Neural cell (in vitro differentiated cells): ENCODE results near the gene MED22.

ENCODE experiments used
- EP300 ChIP-seq: fragments of 450-650 bp; conservative IDR thresholded peaks from 2 replicates; pipeline ENCODE4 v1.6.1; 2014; ENCODE audit warnings: antibody characterized with exemption, mild to moderate bottlenecking, moderate library complexity; ENCODE audit not compliant: poor library complexity, severe bottlenecking
- POLR2AphosphoS5 ChIP-seq: IDR thresholded peaks from 2 replicates; pipeline ENCODE4 v1.6.1; 2012
- RAD21 ChIP-seq: fragments of 450-650 bp; conservative IDR thresholded peaks from 2 replicates; pipeline ENCODE4 v1.6.1; 2014; ENCODE audit warnings: antibody characterized with exemption, mild to moderate bottlenecking, moderate library complexity
- SMC3 ChIP-seq: fragments of 450-650 bp; conservative IDR thresholded peaks from 2 replicates; pipeline ENCODE4 v1.6.1; 2014; ENCODE audit warnings: antibody characterized with exemption, mild to moderate bottlenecking, moderate library complexity; ENCODE audit not compliant: poor library complexity
- TAF1 ChIP-seq: IDR thresholded peaks from 2 replicates; pipeline ENCODE4 v1.6.1; 2012; ENCODE audit warnings: low read depth
- TF ChIP-seq, protein P1 (sequence below): fragments of 450-650 bp; IDR thresholded peaks from 2 replicates; pipeline ENCODE4 v1.5.1; 2014; ENCODE audit warnings: antibody characterized with exemption, mild to moderate bottlenecking, moderate library complexity; ENCODE audit not compliant: poor library complexity, severe bottlenecking
- TF ChIP-seq, protein P2 (sequence below): IDR thresholded peaks from 2 replicates; pipeline ENCODE4 v1.6.1; 2012; ENCODE audit warnings: borderline replicate concordance

- TF ChIP-seq, protein P1, sequence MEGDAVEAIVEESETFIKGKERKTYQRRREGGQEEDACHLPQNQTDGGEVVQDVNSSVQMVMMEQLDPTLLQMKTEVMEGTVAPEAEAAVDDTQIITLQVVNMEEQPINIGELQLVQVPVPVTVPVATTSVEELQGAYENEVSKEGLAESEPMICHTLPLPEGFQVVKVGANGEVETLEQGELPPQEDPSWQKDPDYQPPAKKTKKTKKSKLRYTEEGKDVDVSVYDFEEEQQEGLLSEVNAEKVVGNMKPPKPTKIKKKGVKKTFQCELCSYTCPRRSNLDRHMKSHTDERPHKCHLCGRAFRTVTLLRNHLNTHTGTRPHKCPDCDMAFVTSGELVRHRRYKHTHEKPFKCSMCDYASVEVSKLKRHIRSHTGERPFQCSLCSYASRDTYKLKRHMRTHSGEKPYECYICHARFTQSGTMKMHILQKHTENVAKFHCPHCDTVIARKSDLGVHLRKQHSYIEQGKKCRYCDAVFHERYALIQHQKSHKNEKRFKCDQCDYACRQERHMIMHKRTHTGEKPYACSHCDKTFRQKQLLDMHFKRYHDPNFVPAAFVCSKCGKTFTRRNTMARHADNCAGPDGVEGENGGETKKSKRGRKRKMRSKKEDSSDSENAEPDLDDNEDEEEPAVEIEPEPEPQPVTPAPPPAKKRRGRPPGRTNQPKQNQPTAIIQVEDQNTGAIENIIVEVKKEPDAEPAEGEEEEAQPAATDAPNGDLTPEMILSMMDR, result no peak
- TF ChIP-seq POLR2AphosphoS5 (no peak), TAF1 (no peak), EP300 (no peak), SMC3 (no peak), RAD21 (no peak)
- TF ChIP-seq, protein P2, sequence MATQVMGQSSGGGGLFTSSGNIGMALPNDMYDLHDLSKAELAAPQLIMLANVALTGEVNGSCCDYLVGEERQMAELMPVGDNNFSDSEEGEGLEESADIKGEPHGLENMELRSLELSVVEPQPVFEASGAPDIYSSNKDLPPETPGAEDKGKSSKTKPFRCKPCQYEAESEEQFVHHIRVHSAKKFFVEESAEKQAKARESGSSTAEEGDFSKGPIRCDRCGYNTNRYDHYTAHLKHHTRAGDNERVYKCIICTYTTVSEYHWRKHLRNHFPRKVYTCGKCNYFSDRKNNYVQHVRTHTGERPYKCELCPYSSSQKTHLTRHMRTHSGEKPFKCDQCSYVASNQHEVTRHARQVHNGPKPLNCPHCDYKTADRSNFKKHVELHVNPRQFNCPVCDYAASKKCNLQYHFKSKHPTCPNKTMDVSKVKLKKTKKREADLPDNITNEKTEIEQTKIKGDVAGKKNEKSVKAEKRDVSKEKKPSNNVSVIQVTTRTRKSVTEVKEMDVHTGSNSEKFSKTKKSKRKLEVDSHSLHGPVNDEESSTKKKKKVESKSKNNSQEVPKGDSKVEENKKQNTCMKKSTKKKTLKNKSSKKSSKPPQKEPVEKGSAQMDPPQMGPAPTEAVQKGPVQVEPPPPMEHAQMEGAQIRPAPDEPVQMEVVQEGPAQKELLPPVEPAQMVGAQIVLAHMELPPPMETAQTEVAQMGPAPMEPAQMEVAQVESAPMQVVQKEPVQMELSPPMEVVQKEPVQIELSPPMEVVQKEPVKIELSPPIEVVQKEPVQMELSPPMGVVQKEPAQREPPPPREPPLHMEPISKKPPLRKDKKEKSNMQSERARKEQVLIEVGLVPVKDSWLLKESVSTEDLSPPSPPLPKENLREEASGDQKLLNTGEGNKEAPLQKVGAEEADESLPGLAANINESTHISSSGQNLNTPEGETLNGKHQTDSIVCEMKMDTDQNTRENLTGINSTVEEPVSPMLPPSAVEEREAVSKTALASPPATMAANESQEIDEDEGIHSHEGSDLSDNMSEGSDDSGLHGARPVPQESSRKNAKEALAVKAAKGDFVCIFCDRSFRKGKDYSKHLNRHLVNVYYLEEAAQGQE, result no peak
These were observed 2.3 kb downstream of the MED22 start for GRCh38 chr9:133345596-133345995.
